HG03159 (cell line): ENCODE results near the gene SPATA7.
"Not testable (repeated sequence)": the region's sequence is repeated elsewhere in the genome, so short reads cannot be mapped to it uniquely, and the experiment has no call there.

Source experiments
- ATAC-seq: cut with Tn5 transposase; IDR thresholded peaks from one replicate; pipeline ENCODE4 v1.9.1; 2021; ENCODE audit warnings: mild to moderate bottlenecking, moderate library complexity; ENCODE audit not compliant: unreplicated experiment

SPATA7 gene

GRCh38 chr14:88385212-88386101, at the start of gene SPATA7:
SPATA7 (plus strand) TSS chr14:88385657; CDS start chr14:88385819, 162 bp downstream.
- peak; percentile 99 for ATAC-seq

- ATAC-seq: no peak
Measured at GRCh38 chr14:88340357-88340756, 45.1 kb upstream of the SPATA7 start.

- ATAC-seq: no peak
Measured at GRCh38 chr14:88342980-88343379, 42.5 kb upstream of the SPATA7 start.

GRCh38 chr14:88346048-88346639, 39.3 kb upstream of the SPATA7 start:
- ATAC-seq: no peak

- ATAC-seq: no peak
Measured at GRCh38 chr14:88348546-88348945, 36.9 kb upstream of the SPATA7 start.

GRCh38 chr14:88351966-88352691, 33.3 kb upstream of the SPATA7 start:
- no peak for ATAC-seq

- no peak for ATAC-seq
Measured at GRCh38 chr14:88352698-88353097, 32.8 kb upstream of the SPATA7 start.

GRCh38 chr14:88354358-88354757, 31.1 kb upstream of the SPATA7 start:
- ATAC-seq: no peak

GRCh38 chr14:88359500-88359899, 26.0 kb upstream of the SPATA7 start:
- ATAC-seq: no peak

GRCh38 chr14:88363644-88364043, 21.8 kb upstream of the SPATA7 start:
- ATAC-seq: no peak

GRCh38 chr14:88364710-88365413, 20.6 kb upstream of the SPATA7 start:
- ATAC-seq: no peak

- no peak for ATAC-seq
Measured at GRCh38 chr14:88369496-88369895, 16.0 kb upstream of the SPATA7 start.

GRCh38 chr14:88379706-88380343, 5.6 kb upstream of the SPATA7 start:
- ATAC-seq: no peak

GRCh38 chr14:88380405-88380804, 5.1 kb upstream of the SPATA7 start:
- no peak for ATAC-seq

GRCh38 chr14:88381634-88382033, 3.8 kb upstream of the SPATA7 start:
- ATAC-seq: not testable (repeated sequence)

GRCh38 chr14:88384718-88385117, 739 bp upstream of the SPATA7 start:
- ATAC-seq: no peak

GRCh38 chr14:88386256-88386794, 868 bp downstream of the SPATA7 start:
- peak; percentile 15 for ATAC-seq

GRCh38 chr14:88388741-88389282, 3.4 kb downstream of the SPATA7 start:
- ATAC-seq: no peak

- ATAC-seq: no peak
Measured at GRCh38 chr14:88392609-88393008, 7.2 kb downstream of the SPATA7 start.

- no peak for ATAC-seq
Measured at GRCh38 chr14:88411039-88411438, 25.6 kb downstream of the SPATA7 start.
